Stomach (tissue), 4 donors: ENCODE measurements around the gene GNAI1.

ENCODE experiments used
- POLR2A ChIP-seq, 4 donors: fragments of 450-650 bp; IDR thresholded peaks; one replicate each; pipeline ENCODE4 v1.6.1; 2016; ENCODE audit warnings: antibody characterized with exemption in 4 of 4, control low read depth in 2 of 4, mild to moderate bottlenecking in 1 of 4, moderate library complexity in 1 of 4
- POLR2AphosphoS5 ChIP-seq, 3 donors: sonication (generic); formaldehyde crosslinking; IDR thresholded peaks; one replicate each; pipeline ENCODE4 v1.6.1; 2016; ENCODE audit warnings: antibody characterized with exemption in 3 of 3
- TF ChIP-seq, protein P1 (sequence below), 7 experiments: fragments of 450-650 bp in 4 of 7; fragments of 200-600 bp in 3 of 7; sonication (generic) in 3 of 7; IDR thresholded peaks; one replicate each; pipeline ENCODE4 v1.5.1; 2016 to 2019; ENCODE audit warnings: antibody characterized with exemption in 7 of 7, control low read depth in 2 of 7, mild to moderate bottlenecking in 1 of 7

DNA sequence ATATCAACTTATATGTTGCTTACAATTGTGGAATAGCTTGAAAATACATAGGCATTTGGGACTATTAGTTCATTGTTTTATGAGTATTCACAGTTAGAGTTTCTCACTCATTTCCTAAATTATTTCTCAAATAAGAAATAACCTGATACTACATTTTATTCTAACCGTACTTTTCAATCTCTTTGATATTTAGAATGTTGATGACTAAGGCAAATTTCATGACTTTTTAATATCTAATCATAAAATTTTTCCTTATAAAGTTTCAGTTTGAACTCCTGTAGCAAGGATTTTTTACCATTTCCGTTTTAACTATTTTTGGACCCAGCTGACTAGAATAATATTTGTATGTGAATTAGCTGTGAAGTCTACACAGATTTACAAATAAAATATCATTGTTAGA is 41.3 kb upstream of the GNAI1 start:
- TF ChIP-seq, protein P1, sequence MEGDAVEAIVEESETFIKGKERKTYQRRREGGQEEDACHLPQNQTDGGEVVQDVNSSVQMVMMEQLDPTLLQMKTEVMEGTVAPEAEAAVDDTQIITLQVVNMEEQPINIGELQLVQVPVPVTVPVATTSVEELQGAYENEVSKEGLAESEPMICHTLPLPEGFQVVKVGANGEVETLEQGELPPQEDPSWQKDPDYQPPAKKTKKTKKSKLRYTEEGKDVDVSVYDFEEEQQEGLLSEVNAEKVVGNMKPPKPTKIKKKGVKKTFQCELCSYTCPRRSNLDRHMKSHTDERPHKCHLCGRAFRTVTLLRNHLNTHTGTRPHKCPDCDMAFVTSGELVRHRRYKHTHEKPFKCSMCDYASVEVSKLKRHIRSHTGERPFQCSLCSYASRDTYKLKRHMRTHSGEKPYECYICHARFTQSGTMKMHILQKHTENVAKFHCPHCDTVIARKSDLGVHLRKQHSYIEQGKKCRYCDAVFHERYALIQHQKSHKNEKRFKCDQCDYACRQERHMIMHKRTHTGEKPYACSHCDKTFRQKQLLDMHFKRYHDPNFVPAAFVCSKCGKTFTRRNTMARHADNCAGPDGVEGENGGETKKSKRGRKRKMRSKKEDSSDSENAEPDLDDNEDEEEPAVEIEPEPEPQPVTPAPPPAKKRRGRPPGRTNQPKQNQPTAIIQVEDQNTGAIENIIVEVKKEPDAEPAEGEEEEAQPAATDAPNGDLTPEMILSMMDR (IDR thresholded peaks at IDR 0.05): no peak
- TF ChIP-seq POLR2A (IDR thresholded peaks at IDR 0.05) (no peak), POLR2AphosphoS5 (IDR thresholded peaks at IDR 0.05) (no peak)
